HG03558 (cell line): ENCODE measurements around the gene MYMK.
"Not testable (repeated sequence)": the region's sequence is repeated elsewhere in the genome, so short reads cannot be mapped to it uniquely, and the experiment has no call there.

Experiments used
- ATAC-seq: cut with Tn5 transposase; IDR thresholded peaks from one replicate; pipeline ENCODE4 v1.9.1; 2021; ENCODE audit warnings: moderate number of reproducible peaks; ENCODE audit not compliant: unreplicated experiment; ENCODE audit errors: extremely low read depth

The MYMK gene

DNA sequence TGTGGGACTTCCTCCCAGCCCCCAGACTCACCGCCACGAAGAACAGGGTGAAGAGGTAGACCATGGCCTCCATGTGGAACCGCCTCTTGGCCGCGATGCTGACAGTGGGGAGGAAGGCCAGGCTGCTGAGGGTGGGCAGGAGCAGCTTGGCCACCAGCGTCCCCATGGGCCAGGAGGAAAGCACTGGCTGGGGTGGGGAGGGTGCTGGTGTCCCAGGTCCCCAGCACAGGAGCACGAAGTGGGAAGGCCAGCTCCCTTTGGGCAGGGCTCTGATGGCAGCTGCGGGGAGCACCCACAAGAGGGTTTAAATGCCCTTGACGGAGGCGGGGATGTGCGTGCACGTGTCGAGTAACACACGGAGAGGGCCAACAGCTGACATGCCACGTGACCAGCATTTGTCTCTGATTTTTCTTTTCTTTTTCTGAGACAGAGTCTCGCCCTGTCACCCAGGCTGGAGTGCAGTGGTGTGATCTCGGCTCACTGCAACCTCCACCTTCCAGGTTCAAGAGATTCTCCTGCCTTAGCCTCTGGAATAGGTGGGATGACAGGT, at the start of gene MYMK:
Gene MYMK, minus strand, starts transcription at position 281 of the 550 bp plus-strand sequence. Its CDS starts 115 bp downstream, at position 166.
- ATAC-seq = no peak

DNA sequence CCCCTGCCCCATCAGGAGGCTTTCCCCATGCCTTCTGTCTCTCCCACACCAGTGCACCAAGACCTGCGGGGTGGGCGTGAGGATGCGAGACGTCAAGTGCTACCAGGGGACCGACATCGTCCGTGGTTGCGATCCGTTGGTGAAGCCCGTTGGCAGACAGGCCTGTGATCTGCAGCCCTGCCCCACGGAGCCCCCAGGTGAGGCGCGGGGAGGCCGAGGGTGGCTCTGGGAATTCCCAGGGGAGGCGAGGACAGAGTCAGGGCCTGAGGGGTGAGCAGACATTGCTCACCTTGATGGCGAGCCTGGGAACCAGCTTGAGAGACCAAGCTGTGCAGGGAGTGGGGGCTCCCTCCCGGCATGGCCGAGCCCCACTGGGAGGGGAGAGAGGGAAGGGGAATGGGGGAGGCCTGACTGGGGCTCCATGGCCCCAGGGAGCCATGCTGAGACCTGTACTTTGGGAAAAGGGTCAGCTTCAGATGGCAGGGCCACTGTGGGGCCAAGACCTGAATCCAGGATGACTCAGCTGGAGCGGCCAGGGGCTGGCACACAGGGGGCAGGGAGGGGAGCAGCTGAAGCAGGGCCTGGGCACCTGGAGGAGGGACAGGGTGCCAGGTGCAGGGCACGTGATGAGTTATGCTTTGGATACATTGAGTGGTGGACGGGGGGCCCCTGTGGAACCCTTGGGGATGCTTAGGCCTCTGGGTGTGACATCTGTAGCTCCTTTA, 49.2 kb upstream of the MYMK start:
- no peak for ATAC-seq

- no peak for ATAC-seq
Measured at GRCh38 chr9:133572821-133573361, 48.1 kb upstream of the MYMK start.

- no peak for ATAC-seq
Measured at GRCh38 chr9:133571896-133572595, 47.3 kb upstream of the MYMK start.

- no peak for ATAC-seq
Measured at GRCh38 chr9:133571391-133571890, 46.7 kb upstream of the MYMK start.

DNA sequence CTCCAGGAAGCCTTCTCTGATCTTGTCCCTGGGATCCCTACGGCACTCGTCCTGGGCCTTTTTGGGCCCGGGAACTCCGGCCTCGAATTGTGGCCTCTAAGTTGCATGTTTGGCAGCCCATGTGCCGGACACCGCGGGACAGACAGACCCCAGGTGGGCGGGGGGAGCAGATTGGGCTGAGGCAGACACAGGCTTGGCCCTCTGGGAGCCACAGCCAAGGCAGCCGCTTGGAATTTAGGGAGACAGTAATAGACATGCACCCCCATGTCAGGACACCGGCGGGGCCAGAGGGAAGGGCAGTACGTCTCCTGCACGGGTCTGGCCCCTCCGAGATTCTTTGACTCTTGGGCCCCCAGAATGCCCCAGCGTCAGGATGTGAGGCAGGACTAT, 45.9 kb upstream of the MYMK start:
- ATAC-seq = no peak

DNA sequence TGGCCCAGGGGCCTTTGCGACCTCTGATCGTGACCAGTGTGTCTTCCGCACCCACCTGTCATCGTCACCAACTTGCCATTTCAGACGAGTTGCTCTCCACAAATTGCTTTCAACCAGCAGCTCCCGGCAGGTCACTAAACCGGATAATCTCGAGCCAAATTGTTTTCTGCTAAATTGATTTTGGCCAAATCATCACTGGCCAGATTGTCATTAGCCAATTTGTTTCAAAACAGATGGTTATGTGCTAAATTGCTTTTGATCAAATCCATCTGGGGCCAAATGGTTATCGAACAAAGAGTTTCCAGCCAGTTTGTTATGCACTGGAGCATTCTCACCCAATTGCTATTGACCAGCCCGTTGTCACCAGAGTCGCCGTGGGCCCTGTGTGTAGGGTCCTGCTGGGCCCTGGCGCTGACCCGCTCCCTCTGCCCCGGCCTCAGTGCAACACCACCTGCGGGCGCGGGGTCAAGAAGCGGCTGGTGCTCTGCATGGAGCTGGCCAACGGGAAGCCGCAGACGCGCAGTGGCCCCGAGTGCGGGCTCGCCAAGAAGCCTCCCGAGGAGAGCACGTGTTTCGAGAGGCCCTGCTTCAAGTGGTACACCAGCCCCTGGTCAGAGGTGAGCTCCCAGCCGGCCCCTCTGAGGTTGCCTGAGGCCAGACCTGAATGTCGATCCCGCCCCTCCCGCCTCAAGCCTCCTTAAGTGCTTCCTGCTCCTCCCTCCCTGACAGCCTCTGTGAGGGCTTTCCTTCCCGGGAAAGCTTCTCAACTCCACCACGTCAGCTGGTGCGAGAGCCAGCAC, 45.3 kb upstream of the MYMK start:
- no peak for ATAC-seq

DNA sequence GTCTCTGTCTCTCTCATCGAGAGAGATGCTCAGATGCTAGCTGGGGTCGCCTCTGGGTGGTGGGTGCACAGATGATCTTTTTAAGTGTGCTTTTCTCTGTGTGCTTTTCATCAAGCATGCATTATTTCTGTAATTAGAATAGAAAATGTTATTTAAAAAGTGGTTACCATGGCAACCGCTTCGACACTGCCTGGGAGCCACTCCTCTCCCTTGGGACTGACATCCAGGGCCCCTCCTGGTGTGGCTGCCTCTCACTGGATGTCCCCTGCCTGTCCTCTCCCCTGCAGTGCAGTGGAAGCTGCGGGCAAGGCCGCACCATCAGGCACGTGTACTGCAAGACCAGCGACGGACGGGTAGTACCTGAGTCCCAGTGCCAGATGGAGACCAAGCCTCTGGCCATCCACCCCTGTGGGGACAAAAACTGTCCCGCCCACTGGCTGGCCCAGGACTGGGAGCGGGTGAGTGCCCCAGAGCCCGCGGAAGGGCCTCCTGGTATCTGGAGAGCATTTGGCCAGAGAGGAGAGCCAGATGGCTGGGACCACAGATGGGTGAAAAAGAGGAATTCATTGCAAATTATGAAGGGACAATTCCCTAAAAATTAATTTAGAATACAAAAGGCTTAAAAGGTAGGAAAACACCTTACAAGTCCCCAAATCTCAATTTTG, 44.5 kb upstream of the MYMK start:
- no peak for ATAC-seq

DNA sequence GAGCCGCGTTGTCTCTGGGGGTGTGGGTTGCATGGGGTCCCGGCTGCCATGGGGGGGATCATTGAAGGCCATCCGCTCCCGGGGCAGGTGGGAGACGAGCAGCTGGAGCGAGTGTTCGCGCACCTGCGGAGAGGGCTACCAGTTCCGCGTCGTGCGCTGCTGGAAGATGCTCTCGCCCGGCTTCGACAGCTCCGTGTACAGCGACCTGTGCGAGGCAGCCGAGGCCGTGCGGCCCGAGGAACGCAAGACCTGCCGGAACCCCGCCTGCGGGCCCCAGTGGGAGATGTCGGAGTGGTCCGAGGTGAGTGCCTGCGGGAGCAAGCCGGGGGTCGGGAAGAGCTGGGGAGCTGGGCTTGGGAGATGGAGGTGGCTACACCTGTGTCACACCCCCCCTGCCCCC, 43.4 kb upstream of the MYMK start:
- ATAC-seq = no peak

GRCh38 chr9:133566817-133567216, 42.1 kb upstream of the MYMK start:
- ATAC-seq = no peak

DNA sequence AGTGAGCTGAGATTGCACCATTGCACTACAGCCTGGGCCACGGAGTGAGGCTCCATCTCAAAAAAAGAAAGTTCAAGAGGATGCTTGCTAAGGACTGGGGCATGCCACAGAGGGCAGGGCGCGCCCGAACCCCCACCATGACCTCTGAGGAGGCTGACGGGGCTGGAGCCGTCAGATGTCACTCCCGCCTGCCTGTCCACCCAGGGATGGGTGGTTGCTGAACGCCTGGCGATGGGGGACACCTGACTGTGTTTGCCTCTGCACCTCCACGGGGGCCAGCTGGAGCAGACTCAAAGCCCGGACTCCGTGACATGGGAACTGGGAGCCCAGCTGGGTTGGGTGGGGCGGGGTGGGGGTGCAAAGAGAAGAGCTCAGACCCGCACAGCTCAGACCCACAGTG, 41.6 kb upstream of the MYMK start:
- no peak for ATAC-seq

GRCh38 chr9:133564451-133565116, 39.8 kb upstream of the MYMK start:
- no peak for ATAC-seq

DNA sequence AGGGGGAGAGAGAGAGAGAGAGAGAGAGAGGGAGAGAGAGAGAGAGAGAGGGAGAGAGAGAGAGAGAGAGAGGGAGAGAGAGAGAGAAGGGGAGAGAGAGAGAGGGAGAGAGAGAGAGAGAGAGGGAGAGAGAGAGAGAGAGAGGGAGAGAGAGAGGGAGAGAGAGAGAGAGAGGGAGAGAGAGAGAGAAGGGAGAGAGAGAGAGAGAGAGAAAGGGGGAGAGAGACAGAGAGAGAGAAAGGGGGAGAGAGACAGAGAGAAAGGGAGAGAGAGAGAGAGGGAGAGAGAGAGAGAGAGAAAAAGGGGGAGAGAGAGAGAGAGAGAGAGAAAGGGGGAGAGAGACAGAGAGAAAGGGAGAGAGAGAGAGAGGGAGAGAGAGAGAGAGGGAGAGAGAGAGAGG, 39.1 kb upstream of the MYMK start:
- ATAC-seq = not testable (repeated sequence)

DNA sequence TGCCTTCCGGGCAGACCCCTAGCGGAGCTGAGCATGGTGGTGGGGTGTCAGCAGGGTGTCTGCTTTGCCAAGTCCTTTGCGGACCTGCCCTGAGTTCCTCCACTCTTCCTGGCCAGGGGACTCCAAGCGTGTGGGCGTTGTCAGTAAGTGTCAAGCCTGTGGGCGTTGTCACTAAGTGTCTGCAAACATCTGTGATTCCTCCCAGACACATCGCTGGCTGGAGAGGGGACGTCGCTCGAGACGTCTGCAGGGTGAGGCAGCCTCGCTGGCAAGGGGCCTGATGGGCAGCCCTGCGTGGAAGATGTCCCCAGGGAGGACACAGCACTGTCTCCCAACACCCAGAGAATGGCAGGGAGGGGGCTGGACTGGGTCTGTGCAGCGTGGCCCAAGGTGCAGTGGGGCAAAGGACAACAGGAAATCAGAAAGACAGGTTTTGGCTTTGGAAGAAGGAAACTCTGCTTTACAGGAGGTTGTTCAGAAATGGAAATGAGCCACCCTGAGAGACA, 38.6 kb upstream of the MYMK start:
- no peak for ATAC-seq

GRCh38 chr9:133562611-133563290, 38.0 kb upstream of the MYMK start:
- no peak for ATAC-seq

GRCh38 chr9:133561976-133562554, 37.3 kb upstream of the MYMK start:
- ATAC-seq = no peak

DNA sequence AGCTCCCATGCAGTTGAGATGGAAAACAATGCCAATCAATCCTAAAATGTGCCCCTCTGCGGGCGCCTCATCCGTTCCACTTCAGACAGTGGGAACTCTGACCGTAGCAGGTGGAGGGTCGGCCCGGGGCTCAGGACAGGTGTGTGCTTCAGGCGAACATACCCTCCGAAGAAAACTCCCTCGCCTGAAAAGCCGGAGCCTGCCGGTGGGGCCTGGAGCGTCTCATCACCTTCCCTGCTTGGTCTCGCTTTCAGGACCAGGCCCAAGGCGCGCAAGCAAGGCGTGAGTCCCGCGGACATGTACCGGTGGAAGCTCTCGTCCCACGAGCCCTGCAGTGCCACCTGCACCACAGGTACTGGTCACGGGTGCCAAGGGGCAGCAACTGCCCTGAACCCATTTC, 36.2 kb upstream of the MYMK start:
- no peak for ATAC-seq

DNA sequence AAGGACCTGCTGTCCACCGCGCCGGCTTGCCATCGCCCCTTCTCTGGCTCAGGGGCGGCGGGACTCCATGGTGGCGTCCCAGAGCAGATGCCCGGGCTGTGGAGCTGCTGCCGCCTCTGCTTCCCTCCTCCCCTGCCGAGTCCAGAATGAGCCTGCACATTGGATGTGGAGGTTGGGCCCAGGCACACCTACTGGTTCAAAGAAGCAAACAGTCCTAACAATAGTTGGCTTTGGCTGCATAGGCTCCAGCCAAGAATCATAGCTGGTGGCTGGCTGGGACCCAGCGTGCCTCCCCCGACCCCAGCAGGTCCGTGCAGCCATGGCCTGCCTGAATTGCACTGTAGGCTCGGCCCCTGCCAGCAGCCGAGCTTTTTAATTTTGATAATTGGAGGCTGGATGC, 35.6 kb upstream of the MYMK start:
- no peak for ATAC-seq
